ENCODE results near the gene PRR11.
A peak's percentile ranks its signal among the peaks of the same experiment; 100 is the strongest.

PRR11 gene

GRCh38 chr17:59161477-59161876 lies 5.9 kb downstream of the PRR11 start:
- in situ Hi-C loops (cut with HindIII; ENCODE audit: low sequenced_read_pairs), result no loop called here
- no peak for DNase-seq (ENCODE audit: low read depth)
- H3K4me3 ChIP-seq (ENCODE audit: low read depth, low read length), result no peak overlapping the region
- no peak for TF ChIP-seq CTCF (IDR thresholded peaks at IDR 0.05; ENCODE audit: low read depth, low read length, missing control alignments)

GRCh38 chr17:59165933-59166342 lies 10.4 kb downstream of the PRR11 start:
- peak; percentile 58 for DNase-seq (ENCODE audit: low read depth)
- peak; percentile 78 for TF ChIP-seq CTCF (IDR thresholded peaks at IDR 0.05; ENCODE audit: low read depth, low read length, missing control alignments)
- in situ Hi-C loops (cut with HindIII; ENCODE audit: low sequenced_read_pairs), result no loop called here
- no peak overlapping the region for H3K4me3 ChIP-seq (ENCODE audit: low read depth, low read length)

- no peak for TF ChIP-seq CTCF (IDR thresholded peaks at IDR 0.05; ENCODE audit: low read depth, low read length, missing control alignments)
- in situ Hi-C loops (cut with HindIII; ENCODE audit: low sequenced_read_pairs), result no loop called here
- no peak for DNase-seq (ENCODE audit: low read depth)
- no peak overlapping the region for H3K4me3 ChIP-seq (ENCODE audit: low read depth, low read length)
These were observed 12.0 kb downstream of the PRR11 start for GRCh38 chr17:59167571-59168001.

GRCh38 chr17:59172436-59173004 lies 17.0 kb downstream of the PRR11 start:
- TF ChIP-seq CTCF (IDR thresholded peaks at IDR 0.05; ENCODE audit: low read depth, low read length, missing control alignments), result no peak
- H3K4me3 ChIP-seq (ENCODE audit: low read depth, low read length), result no peak overlapping the region
- in situ Hi-C loops (cut with HindIII; ENCODE audit: low sequenced_read_pairs), result no loop called here

GRCh38 chr17:59174671-59175070 lies 19.1 kb downstream of the PRR11 start:
- in situ Hi-C loops (cut with HindIII; ENCODE audit: low sequenced_read_pairs), result no loop called here

More at GRCh38 chr17:59172436-59173004, 17.0 kb downstream of the PRR11 start:
- no peak for DNase-seq (ENCODE audit: low read depth)

GRCh38 chr17:59175076-59175475 lies 19.5 kb downstream of the PRR11 start:
- in situ Hi-C loops (cut with HindIII; ENCODE audit: low sequenced_read_pairs), result no loop called here
- H3K4me3 ChIP-seq (ENCODE audit: low read depth, low read length), result no peak overlapping the region
- TF ChIP-seq CTCF (IDR thresholded peaks at IDR 0.05; ENCODE audit: low read depth, low read length, missing control alignments), result no peak
- no peak for DNase-seq (ENCODE audit: low read depth)

More at GRCh38 chr17:59174671-59175070, 19.1 kb downstream of the PRR11 start:
- no peak for DNase-seq (ENCODE audit: low read depth)
- TF ChIP-seq CTCF (IDR thresholded peaks at IDR 0.05; ENCODE audit: low read depth, low read length, missing control alignments), result no peak
- H3K4me3 ChIP-seq (ENCODE audit: low read depth, low read length), result no peak overlapping the region

Measured in astrocyte of the cerebellum (primary cell).